H1 (cell line): ENCODE measurements around the gene ERAS. TPM values are rescaled to one million over a fixed set of nuclear protein-coding genes. Genes with fewer than 3 reads are reported as not detected.

Experiments used
- BCL11A ChIP-seq, 2 experiments: IDR thresholded peaks; one replicate each; pipeline ENCODE4 v1.6.1; 2011; ENCODE audit warnings: low read depth in 2 of 2, low read length in 2 of 2, mild to moderate bottlenecking in 2 of 2
- POLR2A ChIP-seq, 2 experiments: IDR thresholded peaks; 1 replicate in 1 of 2; 2 replicates in 1 of 2; pipeline ENCODE4 v1.6.1; 2011; ENCODE audit warnings: low read depth in 2 of 2, low read length in 2 of 2, mild to moderate bottlenecking in 2 of 2; ENCODE audit errors: control extremely low read depth in 1 of 2
- RFX5 ChIP-seq: IDR thresholded peaks from 2 replicates; pipeline ENCODE4 v1.6.1; 2011; ENCODE audit warnings: low read depth, low read length, improper control_type of control experiment, borderline replicate concordance
- polyA plus RNA-seq, 7 experiments: library from polyadenylated mRNA; depleted of rRNA in 3 of 7; stranded (reverse) in 5 of 7; unstranded in 2 of 7; fragments of >200 nt in 5 of 7; fragments of 200-250 nt in 2 of 7; gene quantifications; 1 replicate in 5 of 7; 2 replicates in 1 of 7; 4 replicates in 1 of 7; pipeline versions ENCODE4 v1.2.1 to v1.2.3, GENCODE V29; 2011 to 2013; ENCODE audit warnings: missing spikeins in 2 of 7, mixed read lengths in 2 of 7
- total RNA-seq: library from RNA; stranded (reverse); fragmentation: NEBNext Ultra II Directional; extraction: Animal tissue kit (Norgen Biotek cat#: 25700); gene quantifications from 2 replicates; pipeline ENCODE4 v1.2.1, GENCODE V29; 2021

Gene ERAS
- total and polyA plus RNA-seq, 2 of the 8 experiments (the other 6 are each of a cell fraction or from before 2014, with no cell fraction given), result 0.70 TPM; not detected in 1

DNA sequence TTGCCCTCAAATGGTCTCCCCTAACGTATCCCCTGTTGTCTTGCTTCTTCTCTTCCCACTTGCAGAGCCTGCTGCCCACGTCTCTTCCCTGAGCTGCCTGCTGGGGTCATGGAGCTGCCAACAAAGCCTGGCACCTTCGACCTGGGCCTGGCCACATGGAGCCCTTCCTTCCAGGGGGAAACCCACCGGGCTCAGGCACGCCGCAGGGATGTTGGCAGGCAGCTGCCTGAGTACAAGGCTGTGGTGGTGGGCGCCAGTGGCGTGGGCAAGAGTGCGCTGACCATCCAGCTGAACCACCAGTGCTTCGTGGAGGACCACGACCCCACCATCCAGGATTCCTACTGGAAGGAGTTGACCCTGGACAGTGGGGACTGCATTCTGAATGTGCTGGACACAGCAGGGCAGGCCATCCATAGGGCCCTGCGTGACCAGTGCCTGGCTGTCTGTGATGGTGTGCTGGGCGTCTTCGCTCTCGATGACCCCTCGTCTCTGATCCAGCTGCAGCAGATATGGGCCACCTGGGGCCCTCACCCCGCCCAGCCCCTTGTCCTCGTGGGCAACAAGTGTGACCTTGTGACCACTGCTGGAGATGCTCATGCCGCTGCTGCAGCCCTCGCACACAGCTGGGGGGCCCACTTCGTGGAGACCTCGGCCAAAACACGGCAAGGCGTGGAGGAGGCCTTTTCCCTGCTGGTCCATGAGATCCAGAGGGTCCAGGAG is 2.9 kb downstream of the ERAS start (continued):
- TF ChIP-seq BCL11A (IDR thresholded peaks at IDR 0.05; ENCODE audit: low read depth in 2 of 2, low read length in 2 of 2), result no peak
- no peak for TF ChIP-seq RFX5
- no peak for TF ChIP-seq POLR2A (IDR thresholded peaks at IDR 0.05; ENCODE audit: control extremely low read depth in 1 of 2, low read depth in 2 of 2, low read length in 2 of 2)
